Measurements from ENCODE around the gene DHRS7C.

DNA sequence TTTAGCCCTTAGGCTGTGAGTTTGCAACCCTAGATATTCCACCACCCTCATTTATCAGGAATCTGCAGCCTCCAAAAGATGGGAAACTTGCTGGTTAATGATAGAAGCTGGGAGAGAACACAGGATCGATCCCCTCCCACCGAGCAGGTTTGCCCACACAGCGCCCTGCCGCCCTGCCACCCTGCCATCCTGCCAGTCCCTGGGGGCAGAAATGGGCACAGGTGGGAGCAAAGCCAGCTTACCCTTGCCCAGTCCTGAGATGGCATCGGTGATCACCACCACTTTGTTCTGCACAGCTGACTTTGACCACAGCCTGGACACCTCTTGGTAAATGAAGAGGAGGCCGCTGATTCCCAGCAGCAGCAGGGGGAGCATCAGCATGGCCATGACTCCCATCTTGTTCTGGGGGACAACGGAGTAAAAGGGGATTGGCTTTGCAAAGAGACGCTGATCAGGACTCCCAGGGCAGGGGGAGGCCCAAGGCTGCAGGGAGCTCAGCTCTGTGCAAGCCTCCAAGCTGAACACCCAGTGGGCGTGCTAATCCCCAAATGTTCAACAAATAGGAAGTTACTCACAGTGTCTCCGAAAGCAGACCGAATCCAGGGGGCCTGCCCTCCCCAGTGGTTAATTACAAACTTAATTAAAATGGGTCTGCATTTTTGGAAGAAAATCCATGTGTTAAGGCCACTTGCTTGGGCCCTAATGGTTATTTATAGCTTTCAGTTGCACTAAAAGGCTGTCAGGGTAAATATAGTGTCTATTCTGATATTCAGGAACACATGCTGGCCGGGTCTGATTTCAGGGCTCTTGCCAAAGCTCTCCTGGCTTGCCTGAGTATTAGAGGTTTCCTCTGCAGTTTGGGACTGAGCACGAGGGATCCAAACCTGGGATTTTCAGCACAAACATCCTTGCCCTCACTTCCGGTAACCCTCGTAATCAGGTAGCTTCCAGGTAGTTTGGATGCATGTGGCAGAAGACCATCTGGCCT, at the start of gene DHRS7C:
- TF ChIP-seq CTCF (IDR thresholded peaks at IDR 0.05) (no peak), POLR2A (IDR thresholded peaks at IDR 0.05) (no peak)
